ENCODE measurements around the gene SAPCD1. TPM values are rescaled to one million over a fixed set of nuclear protein-coding genes. Genes with fewer than 3 reads are reported as not detected.

The SAPCD1 gene
- polyA plus RNA-seq, 3 donors, result 10.4 TPM; not detected in 2

DNA sequence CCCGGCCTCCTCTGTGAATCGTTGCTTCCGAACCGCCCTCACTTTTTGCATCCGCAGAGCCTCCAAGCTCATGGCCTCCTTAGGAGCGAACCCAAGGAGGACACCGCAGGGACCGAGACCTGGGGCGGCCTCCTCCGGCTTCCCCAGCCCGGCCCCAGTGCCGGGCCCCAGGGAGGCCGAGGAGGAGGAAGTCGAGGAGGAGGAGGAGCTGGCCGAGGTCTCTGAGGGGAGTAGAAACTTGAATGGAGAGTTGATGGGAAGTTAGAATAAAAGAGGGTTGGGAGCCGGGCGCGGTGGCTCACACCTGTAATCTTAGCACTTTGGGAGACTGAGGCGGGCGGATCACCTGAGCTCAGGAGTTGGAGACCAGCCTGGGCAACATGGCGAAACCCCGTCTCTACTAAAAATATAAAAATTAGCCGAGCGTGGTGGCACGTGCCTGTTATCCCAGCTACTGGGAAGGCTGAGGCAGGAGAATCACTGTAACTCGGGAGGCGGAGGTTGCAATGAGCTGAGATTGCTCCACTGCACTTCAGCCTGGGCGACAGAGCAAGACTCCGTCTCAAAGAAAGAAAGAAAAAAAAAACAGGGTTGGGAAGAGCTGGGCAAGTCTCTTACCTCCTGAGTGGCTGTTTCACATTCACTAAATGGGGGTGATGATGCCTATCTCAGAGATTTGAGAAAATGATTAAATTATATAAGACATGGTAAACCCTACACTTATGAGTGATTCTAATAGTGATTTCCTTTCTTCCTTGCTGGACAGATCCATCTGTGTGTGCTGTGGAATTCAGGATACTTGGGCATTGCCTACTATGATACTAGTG lies 21.8 kb upstream of the SAPCD1 start:
- peaks cover 5 to 22% of the 10 kb centered on the region in 2 donors for H3K36me3 Mint-ChIP-seq
- intact Hi-C loops (cut with micrococcal nuclease), result no loop called here
- H3K36me3 ChIP-seq (replicated peaks in 1 of 2; ENCODE audit: control insufficient read depth in 1 of 2, insufficient read depth in 2 of 2, low read length in 2 of 2), result peaks cover 0 to 10% of the 10 kb centered on the region in 2 donors
- H3K27ac ChIP-seq (ENCODE audit: low read depth in 1 of 2, low read length in 2 of 2), result peak overlapping the region; percentile 49 to 99
- 8% methylated on average over 24 of the region's 29 CpGs for WGBS (ENCODE audit: insufficient coverage)
- peak overlapping the region; percentile 92 to 98 for H3K4me3 Mint-ChIP-seq
- TF ChIP-seq, protein P1, sequence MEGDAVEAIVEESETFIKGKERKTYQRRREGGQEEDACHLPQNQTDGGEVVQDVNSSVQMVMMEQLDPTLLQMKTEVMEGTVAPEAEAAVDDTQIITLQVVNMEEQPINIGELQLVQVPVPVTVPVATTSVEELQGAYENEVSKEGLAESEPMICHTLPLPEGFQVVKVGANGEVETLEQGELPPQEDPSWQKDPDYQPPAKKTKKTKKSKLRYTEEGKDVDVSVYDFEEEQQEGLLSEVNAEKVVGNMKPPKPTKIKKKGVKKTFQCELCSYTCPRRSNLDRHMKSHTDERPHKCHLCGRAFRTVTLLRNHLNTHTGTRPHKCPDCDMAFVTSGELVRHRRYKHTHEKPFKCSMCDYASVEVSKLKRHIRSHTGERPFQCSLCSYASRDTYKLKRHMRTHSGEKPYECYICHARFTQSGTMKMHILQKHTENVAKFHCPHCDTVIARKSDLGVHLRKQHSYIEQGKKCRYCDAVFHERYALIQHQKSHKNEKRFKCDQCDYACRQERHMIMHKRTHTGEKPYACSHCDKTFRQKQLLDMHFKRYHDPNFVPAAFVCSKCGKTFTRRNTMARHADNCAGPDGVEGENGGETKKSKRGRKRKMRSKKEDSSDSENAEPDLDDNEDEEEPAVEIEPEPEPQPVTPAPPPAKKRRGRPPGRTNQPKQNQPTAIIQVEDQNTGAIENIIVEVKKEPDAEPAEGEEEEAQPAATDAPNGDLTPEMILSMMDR (IDR thresholded peaks at IDR 0.05), result no peak
- peaks cover 42 to 54% of the 10 kb centered on the region in 2 donors for H3K4me1 ChIP-seq (ENCODE audit: control insufficient read depth in 1 of 2, insufficient read depth in 2 of 2, low read length in 2 of 2)
- peak overlapping the region; percentile 58 to 90 (median 71) for H3K4me3 ChIP-seq (replicated peaks in 1 of 3; ENCODE audit: low read depth in 2 of 3, low read length in 3 of 3)
- H3K27me3 ChIP-seq (ENCODE audit: control insufficient read depth in 2 of 2, insufficient read depth in 2 of 2, low read length in 2 of 2), result no peaks in the 10 kb centered on the region
- H3K27me3 Mint-ChIP-seq (ENCODE audit: low read depth in 3 of 3), result peaks cover 0 to 2% (median 1%) of the 10 kb centered on the region in 3 donors
- H3K79me2 ChIP-seq (ENCODE audit: insufficient read depth, low read length), result peaks cover 37% of the 10 kb centered on the region
- H3K27ac Mint-ChIP-seq, result peak overlapping the region; percentile 92 to 100 (median 99)
- H3K9me3 ChIP-seq (replicated peaks in 1 of 2; ENCODE audit: control insufficient read depth in 1 of 2, insufficient read depth in 1 of 2, low read length in 2 of 2), result no peaks in the 10 kb centered on the region
- H3K4me2 ChIP-seq (replicated peaks; ENCODE audit: extremely low read depth, low read length, poor library complexity, severe bottlenecking), result peak overlapping the region; percentile 94
- DNase-seq, result peak; percentile 44 to 61 (median 59)
- no peaks in the 10 kb centered on the region for H4K20me1 ChIP-seq (ENCODE audit: insufficient read depth, low read length)
- peak overlapping the region; percentile 84 for H2AFZ ChIP-seq (ENCODE audit: insufficient read depth, low read depth, low read length, poor library complexity, severe bottlenecking)
- peaks cover 0 to under 1% (median 0%) of the 10 kb centered on the region in 7 donors for H3K9me3 Mint-ChIP-seq
- peak overlapping the region; percentile 66 for H3K9ac ChIP-seq (ENCODE audit: insufficient read depth, low read length, poor library complexity, severe bottlenecking)
- H3K4me1 Mint-ChIP-seq, result peaks cover 50% of the 10 kb centered on the region

DNA sequence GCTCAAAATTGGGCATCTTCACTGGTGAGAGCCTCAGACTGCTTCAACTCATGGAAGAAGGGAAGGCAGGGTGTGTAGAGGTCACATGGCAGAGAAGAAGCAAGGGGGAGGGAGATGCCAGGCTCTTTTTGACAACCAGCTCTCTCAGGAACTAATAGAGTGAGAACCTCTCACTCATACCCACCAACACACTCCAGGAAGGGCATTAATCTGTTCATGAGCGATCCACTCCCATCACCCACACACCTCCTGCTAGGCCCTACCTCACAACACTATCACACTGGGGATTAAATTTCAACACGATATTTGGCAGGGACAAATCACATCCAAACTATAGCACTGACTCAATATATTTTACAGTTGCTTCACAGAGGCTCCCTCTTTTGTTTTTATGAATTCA lies 20.6 kb upstream of the SAPCD1 start:
- Histone ChIP-seq H3K27ac (ENCODE audit: low read depth in 1 of 2, low read length in 2 of 2) (no peak overlapping the region), H3K9me3 (replicated peaks in 1 of 2; ENCODE audit: control insufficient read depth in 1 of 2, insufficient read depth in 1 of 2, low read length in 2 of 2) (no peaks in the 10 kb centered on the region), H4K20me1 (ENCODE audit: insufficient read depth, low read length) (no peaks in the 10 kb centered on the region), H3K4me1 (ENCODE audit: control insufficient read depth in 1 of 2, insufficient read depth in 2 of 2, low read length in 2 of 2) (peaks cover 38 to 48% of the 10 kb centered on the region in 2 donors), H3K9ac (ENCODE audit: insufficient read depth, low read length, poor library complexity, severe bottlenecking) (no peak overlapping the region), H2AFZ (ENCODE audit: insufficient read depth, low read depth, low read length, poor library complexity, severe bottlenecking) (no peak overlapping the region), H3K36me3 (replicated peaks in 1 of 2; ENCODE audit: control insufficient read depth in 1 of 2, insufficient read depth in 2 of 2, low read length in 2 of 2) (peaks cover 0 to 10% of the 10 kb centered on the region in 2 donors), H3K27me3 (ENCODE audit: control insufficient read depth in 2 of 2, insufficient read depth in 2 of 2, low read length in 2 of 2) (no peaks in the 10 kb centered on the region), H3K79me2 (ENCODE audit: insufficient read depth, low read length) (peaks cover 25% of the 10 kb centered on the region), H3K4me2 (replicated peaks; ENCODE audit: extremely low read depth, low read length, poor library complexity, severe bottlenecking) (no peak overlapping the region), H3K4me3 (replicated peaks in 1 of 3; ENCODE audit: low read depth in 2 of 3, low read length in 3 of 3) (no peak overlapping the region)
- H3K27me3 Mint-ChIP-seq (ENCODE audit: low read depth in 3 of 3), result peaks cover 0 to 2% (median 0%) of the 10 kb centered on the region in 3 donors
- peak overlapping the region in 1 of 2 donors; percentile 39 for H3K4me3 Mint-ChIP-seq
- no peaks in the 10 kb centered on the region for H3K9me3 Mint-ChIP-seq
- TF ChIP-seq, protein P1 (IDR thresholded peaks at IDR 0.05), result no peak
- peaks cover 9 to 22% of the 10 kb centered on the region in 2 donors for H3K36me3 Mint-ChIP-seq
- intact Hi-C loops (cut with micrococcal nuclease), result no loop called here
- WGBS (ENCODE audit: insufficient coverage), result 100% methylated on average over 1 of the region's 2 CpGs
- peak overlapping the region in 4 of 7 donors; percentile 8 to 55 (median 20) for H3K27ac Mint-ChIP-seq
- peaks cover 47% of the 10 kb centered on the region for H3K4me1 Mint-ChIP-seq
- DNase-seq, result no peak

Data from CD14-positive monocyte (primary cell).